OCI-LY7 (cell line): ENCODE data around the gene VDR.

ENCODE experiments used
- CTCF ChIP-seq: fragments of 200-600 bp; sonication (generic); conservative IDR thresholded peaks from 2 replicates; pipeline ENCODE4 v1.5.1; 2014; ENCODE audit warnings: mild to moderate bottlenecking, antibody characterized with exemption, low read length, moderate library complexity, mixed read lengths
- EZH2phosphoT487 ChIP-seq: fragments of 200-600 bp; sonication (generic); IDR thresholded peaks from 2 replicates; pipeline ENCODE4 v1.6.1; 2018; ENCODE audit warnings: low read depth, borderline replicate concordance, mild to moderate bottlenecking, mixed run types, antibody characterized with exemption, low read length, moderate library complexity, mixed read lengths

GRCh38 chr12:47947341-47947740 is 42.5 kb upstream of the VDR start:
- TF ChIP-seq CTCF (no peak), EZH2phosphoT487 (no peak)
